ENCODE results near the gene AGBL2.
A peak's percentile ranks its signal among the peaks of the same experiment; 100 is the strongest.

The AGBL2 gene

DNA sequence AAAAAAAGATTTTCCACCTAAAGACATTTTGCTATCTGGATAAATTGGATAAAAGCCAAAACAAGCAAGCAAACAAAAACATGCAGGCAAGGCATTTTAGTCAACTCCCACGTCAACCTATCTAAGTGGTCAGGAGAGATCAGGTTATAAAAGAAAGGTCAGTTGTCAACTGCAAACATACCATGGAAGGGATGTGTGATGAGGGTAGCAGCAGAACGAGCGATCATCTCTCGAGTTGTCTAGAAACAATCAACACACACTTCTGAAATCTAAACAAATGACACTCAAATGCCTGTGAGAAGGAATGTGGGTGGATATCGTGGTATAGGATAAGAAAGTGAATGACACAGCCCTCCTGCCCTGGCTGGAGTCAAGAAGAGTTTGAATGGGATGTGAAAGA is 83.7 kb downstream of the AGBL2 start:
- DNase-seq (ENCODE audit: low read depth), result no peak

DNA sequence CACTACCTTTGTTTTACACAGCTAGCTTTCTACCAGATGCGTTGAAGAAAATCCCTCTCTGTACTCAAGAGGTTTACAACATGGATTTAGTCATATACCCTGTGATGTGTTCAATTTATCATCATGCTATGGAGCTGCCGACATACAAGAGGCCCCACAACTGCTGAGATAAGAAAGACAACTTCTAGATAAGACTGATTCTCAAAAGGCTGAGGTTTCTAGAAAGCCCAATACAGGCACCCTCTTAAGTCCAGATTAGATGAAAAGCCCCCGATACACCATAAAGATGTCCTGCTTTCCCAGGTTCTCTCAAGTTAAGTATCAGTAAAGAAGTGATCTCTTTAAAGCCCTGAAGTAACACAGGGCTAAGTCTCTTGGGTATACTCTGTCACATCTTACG is 87.1 kb downstream of the AGBL2 start:
- DNase-seq (ENCODE audit: low read depth), result no peak

DNA sequence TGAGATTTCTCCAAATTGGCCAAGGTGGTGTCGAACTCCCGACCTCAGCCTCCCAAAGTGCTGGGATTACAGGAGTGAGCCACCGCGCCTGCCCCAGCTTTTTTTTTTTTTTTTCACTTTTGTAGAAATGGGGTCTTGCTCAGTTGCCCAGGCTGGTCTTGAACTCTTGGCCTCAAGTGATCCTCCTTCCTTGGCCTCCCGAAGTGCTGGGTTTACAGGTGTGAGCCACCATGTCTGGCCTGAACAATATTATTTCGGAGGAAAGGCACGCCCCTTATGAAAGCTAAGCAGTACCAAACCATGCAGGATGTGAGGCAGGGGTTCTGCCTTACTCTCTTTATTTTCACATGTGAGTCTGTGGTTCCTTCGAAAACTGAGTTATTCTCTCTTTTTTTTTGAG is 88.9 kb downstream of the AGBL2 start:
- DNase-seq (ENCODE audit: low read depth), result no peak

DNA sequence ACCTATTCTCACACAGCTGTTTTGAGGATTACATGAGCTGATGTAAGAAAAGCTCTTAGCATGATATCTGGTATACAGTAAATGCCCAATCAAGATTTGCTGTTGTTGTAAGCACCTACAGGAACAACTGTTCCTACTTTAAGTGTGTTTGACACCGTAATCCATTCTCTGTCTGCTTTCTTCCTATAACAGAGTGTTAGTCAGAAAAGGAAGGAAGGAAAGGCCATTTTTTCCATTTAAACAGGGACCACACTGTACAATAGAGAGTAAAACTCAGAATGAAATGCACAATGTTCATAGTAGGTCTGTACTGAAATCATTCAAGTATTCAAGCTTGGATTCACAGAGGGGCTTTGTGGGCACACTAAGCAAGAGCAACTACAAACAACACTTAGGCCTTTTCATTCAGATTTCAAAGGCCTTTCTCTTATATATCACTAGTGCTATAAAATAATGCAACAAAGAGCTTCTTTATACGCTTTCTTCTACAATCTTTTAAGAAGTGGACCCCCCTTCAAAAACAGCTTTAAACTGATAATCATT is 94.3 kb downstream of the AGBL2 start:
- DNase-seq (ENCODE audit: low read depth), result no peak

DNA sequence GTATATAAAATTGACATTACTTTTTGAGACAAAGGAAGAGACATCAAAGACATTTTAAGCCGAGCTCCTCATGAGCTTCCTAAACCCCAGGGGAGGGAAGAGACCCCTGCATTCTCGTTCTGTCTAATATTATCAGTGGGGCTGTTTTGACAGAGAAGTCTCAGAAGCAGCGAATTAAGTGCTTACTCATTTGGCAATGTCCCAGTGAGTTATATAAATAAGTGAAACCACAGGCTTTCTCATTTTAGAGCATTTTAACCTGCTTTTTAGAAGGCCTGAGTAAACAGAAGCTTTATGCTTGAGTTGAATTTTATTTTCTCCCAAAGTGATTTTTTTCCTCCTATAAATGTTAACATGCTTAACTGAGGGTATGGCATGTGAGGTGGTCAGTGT is 97.8 kb downstream of the AGBL2 start:
- peak; percentile 79 for DNase-seq (ENCODE audit: low read depth)

DNA sequence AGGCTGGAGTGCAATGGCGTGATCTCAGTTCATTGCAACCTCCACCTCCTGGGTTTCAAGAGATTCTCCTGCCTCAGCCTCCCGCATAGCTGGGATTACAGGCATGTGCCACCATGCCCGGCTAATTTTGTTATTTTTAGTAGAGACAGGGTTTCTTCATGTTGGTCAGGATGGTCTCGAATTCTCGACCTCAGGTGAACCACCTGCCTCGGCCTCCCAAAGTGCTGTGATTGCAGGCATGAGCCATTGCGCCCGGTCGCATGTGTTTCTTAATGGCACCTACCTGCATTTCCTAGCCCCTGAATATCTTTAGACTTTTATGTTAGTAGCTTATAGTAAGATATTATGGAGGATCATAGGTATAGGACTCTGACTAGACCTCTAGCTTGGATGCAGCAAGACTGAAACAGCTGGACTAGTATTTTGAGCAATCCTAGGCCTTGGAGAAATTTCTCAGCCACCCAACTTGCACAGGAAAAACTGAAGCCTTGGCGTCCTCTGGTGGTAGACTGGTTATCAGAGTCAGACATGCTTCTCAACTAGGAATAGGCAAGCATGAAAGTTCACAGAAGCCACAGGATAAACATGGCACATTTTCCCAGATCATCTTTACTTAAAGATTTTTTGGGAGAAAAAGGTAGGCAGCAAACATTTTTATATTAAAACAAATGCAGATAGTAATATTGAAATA is 98.3 kb downstream of the AGBL2 start:
- DNase-seq (ENCODE audit: low read depth), result peak; percentile 77

DNA sequence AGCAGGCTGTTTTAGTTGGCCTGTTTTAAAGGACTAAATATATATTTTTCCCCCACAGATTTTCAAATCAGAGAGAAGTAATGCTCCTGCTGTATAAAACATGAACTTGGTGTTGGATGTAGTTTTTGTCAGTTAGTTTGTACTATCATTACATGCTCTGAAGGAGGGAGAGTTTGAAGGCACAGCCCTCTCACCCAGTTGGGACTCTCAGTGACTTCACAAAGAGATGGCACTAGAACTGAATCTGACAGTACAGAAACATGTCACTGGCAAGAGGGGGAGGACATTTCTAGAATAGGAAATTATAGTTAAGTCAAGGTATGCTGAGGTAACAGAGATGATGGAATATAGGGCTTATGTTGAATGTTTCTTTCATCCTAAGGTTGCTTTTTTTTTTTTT is 99.9 kb downstream of the AGBL2 start:
- DNase-seq (ENCODE audit: low read depth), result no peak

DNA sequence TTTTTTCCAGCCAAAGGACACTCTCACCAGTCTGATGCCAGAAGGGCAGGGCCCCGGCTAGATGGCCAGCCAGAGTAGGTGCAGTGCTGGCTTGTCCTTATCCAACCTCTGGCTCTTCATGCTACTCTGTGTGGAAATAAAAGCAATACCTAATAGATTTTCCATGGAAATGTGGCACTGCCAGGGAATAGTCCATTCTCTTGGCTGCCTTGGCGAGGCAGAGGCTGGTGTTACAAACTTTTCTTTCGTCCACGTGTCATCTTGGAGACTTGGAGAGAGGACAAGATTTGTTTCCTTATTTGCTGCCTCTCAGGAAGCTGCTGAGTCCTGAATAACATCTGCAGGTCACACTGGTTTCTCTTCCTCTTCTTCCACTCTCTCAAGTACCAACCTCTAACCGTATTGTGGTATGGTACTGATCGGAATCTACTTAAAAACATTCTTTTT is 103.8 kb downstream of the AGBL2 start:
- no peak for DNase-seq (ENCODE audit: low read depth)

DNA sequence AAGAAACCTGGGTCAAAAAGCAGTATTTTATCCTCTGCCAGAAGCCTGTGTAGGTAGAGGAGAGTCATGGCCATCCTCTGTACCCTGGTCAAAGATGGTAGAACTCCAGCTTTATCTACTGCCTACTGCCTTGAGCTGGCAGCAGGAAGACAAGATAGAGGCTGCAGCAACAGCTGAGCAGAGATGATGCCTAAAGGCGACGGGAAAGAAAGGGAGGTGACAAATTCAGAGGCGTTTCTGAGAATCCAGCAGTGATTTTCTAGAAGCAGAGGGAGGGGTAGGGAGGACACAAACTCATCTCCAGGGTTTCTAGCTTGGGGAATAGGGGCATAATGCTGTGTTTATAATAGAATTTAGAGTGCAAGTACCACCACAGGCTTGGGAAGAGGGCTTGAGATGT is 105.5 kb downstream of the AGBL2 start:
- DNase-seq (ENCODE audit: low read depth), result no peak

Data from EH (cell line).